Suppressor macrophage treated with lipopolysaccharide for 1 hour (primary cell): Measurements from ENCODE around the gene ROPN1L.
A peak's percentile ranks its signal among the peaks of the same experiment; 100 is the strongest.

Experiments
- DNase-seq, 3 donors: peaks; one replicate each; pipeline ENCODE4 v3.0.0-alpha.2; 2020 to 2022

Gene ROPN1L

DNA sequence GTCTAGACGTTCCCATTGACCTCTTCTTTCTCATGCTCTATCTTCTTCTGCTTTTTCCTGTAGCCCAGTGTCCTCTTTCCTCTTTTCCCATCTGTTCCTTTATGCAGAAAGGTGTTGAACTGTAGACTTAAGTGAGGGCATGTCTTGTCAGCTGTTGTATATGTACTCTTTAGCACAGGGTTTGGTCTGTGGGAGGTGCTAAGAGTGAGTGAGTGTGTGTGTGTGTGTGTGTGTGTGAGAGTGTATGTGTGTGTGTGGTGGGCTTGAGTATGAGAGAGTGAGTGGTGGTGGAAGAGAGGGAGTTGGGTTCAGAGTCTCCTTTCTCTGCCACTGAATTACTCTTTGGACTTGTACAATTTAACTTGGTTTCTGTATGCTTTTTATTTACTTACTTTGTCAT lies 10.3 kb upstream of the ROPN1L start:
- no peak for DNase-seq

DNA sequence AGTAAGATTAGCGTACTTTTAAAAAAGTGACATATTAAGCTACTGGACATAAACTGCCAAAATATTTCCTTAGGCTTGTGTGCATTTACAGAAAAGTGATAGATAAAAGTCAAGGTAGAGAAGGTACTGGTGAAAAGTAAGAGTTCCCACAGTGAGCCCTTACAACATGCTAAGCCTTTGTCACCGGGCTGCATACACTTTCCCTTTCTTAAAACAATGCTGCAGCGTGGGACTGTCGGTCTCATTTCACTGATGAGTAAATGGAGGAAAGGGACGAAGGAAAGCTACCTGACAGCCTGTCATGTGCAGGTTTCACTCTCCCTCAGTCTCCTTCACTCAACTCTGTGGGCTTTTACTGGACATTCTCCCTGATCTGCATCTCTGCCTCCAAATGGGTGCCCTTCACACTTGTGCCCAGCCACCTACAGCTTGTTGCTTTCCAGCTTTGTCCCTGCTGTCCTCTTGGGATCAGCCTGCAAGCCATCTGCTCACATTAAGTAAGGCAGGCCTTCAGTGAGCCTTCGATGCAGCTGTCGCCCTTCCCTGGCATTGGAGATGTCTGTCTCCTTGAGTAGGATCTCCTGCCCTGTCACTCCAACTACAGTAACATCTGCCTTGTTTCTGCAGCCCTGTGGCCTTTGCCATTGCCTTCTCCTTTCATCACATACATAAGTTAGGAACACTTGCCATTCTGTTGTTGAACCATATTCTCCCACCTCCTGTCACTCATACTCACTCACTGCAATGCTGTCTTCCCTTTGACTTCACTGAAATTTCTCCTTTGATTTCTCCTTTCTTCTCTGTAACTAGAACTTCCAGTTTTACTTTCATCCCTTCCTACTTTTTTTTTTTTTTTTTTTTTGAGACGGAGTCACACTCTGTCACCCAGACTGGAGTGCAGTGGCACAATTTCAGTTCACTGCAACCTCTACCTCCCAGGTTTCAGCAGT lies 9.3 kb upstream of the ROPN1L start:
- no peak for DNase-seq

DNA sequence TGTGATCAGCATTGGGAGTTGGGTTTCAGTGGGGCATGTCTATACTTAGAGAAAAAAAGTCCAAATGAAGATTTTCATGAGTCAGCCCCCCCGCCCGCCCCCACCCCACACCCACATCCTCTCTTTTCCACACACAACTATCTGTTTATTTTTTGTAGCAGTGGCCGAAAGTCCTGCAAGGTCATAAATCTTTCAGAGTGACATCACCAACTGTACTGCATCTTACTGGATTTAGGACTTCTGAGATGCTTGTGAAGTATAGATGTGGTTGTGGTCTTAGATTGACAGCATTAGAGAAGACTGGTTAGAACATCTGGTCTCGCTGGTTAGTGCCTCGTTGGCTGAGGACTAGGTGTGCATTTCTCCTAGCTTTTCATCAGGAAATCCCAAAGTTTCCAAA lies 7.3 kb upstream of the ROPN1L start:
- no peak for DNase-seq

DNA sequence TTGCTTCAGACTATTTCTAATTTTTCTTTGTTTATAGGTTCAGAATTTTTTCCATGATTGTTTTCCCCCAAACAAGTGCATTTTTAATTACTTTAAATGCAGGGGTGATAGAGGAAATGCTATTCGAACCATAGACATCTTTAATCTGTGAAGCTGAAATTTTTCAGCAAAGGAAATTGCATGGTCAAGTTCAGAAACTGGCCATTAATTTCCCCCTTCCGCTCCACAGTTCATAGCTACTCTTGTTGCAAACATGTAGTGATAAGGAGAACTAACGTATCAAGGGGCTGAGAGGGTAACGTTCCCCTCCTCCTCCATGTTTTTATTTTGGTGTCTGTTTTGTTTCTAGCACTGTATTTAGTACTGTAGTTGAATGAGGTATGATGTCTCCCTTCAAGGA lies 3.4 kb upstream of the ROPN1L start:
- no peak for DNase-seq

DNA sequence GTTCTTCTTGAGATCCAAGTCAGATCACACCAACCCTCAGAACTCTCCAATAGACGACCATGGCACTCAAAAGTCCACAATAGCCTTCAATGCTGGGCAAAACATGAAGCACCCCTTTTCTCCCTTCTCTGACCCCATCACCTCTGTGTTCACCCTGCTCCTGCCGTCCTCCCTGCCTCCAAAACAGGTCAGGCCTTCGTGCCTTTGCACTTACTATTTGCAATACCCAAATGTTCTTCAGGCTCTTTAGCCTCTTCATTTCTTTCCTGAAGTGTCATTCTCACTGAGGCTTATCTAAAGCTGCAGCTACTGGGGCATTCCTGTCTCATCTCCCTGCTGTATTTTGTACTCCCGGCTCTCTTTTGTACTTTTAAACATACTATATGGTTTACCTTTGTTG lies 2.0 kb upstream of the ROPN1L start:
- DNase-seq: no peak

DNA sequence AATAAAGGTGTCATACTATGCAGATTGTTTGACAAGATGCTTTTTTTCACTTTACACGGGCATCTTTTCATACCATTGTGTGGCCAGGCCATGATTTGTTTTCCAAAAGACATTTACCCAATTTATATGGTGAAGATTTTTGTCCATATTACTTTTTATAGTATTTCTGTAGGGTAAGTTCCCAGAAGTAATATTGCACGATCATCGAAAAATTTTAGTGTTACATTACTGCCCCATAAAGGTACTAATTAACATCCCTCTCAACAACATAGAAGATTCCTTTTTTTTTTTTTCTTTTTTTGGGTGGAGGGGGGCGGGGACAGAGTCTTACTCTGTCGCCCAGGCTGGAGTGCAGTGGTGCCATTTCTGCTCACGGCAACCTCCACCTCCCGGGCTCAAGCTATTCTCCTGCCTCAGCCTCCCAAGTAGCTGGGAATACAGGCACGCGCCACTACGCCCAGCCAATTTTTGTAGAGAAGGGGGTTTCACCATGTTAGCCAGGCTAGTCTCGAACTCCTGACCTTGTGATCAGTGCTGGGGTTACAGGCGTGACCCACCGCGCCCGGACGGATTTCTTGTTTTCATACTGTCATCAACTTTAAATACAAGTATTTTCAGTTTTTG lies 1.2 kb upstream of the ROPN1L start:
- DNase-seq: no peak

DNA sequence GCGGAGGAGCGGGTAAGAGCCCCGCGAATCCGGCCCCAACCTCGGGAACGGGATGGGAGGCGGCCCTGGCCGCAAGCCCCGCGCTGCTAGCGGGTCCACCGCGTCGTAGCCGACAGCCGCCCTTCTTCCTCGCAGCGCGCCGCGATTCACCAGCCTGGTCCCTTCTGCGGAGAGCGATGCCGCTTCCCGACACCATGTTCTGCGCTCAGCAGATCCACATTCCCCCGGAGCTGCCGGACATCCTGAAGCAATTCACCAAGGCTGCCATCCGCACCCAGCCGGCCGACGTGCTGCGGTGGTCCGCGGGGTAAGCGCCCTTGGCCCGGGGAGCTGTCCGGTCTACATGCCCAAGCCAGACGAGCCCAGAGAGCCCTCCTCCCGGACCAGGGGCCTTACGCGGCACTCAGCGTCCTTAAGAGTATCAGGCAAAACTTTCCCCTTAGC lies 335 bp downstream of the ROPN1L start:
- no peak for DNase-seq

DNA sequence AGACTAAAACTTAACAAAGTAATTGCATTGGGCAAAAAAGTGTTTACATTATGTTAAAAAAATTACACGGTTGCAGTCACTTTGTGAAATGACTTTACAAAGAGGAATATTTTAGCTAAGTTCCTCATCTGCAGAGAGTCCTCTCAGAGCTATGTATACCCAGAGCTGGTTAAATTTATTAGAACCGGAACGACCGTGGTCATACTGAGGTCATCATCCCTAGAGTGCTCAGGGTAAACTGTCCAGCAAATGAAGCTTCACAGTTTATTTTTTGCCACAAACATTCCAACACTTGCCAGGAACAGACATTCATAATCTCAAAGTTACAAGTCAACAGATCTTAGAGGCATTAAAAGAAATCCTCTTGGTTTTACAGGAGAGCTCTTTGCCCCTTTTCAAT lies 897 bp downstream of the ROPN1L start:
- DNase-seq: peak; percentile 75 to 89 (median 86)

DNA sequence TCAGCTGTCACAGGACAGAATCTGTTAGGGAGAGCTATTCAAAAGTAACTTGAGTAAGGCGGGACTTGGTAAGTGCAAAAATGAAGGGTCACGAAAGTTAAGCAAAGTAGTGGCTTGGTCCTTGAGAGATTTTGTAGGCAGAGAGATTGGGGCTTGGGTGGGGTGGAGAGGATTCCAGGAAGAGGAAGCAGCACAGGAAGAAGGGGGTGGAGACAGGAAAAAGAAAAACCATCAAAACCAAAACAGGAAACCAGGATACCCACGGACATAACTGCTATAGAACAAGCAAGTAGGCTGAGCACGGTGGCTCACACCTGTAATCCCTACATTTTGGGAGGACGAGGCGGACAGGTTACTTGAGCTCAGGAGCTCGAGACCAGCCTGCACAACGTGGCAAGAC lies 3.7 kb downstream of the ROPN1L start:
- DNase-seq: peak in 1 of 3 donors; percentile 24

DNA sequence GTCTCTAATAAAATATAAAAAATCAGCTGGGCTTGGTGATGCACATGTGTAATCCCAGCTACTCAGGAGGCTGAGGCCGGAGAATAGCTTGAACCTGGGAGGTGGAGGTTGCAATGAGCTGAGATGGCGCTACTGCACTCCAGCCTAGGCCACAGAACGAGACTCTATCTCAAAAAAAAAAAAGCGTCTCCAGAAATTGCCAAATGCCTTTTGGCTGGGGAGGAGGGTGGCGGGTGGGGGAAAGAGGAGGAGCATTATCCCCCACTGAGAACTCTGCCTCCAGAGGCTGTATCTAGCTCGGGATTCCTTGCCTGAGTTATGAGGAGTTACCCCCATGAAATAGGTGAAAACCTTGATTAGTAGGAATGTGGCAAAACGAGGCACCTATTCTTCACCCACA lies 4.8 kb downstream of the ROPN1L start:
- no peak for DNase-seq

DNA sequence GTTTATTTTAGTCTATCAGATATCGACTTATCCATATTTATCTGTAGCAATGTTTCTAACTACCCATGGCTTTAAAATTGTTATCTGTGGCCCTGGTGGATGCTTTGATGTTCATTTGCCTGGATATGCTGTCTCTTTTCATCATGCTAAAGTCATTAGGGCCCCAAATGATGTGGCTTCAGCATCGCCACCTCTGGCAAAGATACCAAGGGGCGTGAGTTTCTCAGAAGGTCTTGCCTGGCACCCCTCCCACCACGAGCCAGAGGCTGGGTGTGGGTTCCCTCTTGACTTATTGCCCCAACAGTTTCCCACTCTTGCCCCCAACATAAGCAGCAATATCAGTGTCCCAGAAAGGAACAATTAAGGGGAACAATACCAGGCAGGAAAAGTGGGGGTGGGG lies 5.4 kb downstream of the ROPN1L start:
- DNase-seq: no peak

DNA sequence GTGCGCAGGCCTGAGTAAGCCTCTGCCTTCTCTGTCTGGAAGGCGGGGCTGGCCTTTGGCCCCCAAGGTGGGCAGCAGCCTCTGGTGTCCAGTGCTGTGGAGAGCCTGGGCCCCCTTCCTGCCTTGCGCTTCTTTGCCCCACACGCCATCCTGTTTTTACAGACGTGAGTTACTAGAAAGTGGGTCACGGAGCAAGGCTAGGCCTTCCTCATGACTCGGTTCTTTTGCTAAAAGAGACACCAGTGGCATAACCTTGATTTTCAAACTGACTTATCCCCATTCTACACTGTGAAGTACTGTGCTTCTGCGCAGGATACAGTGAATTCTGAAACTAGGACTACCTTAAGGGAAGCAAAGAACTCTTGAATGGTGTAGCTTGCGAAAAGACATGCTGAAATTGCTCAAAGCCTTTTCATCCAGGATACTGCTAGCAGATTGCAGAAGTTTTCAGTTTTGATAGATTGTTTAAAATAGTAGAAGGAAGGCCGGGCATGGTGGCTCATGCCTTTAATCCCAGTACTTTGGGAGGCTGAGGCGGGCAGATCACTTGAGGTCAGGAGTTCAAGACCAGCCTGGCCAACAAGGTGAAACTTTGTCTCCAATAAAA lies 7.2 kb downstream of the ROPN1L start:
- DNase-seq: peak; percentile 17 to 61 (median 44)

DNA sequence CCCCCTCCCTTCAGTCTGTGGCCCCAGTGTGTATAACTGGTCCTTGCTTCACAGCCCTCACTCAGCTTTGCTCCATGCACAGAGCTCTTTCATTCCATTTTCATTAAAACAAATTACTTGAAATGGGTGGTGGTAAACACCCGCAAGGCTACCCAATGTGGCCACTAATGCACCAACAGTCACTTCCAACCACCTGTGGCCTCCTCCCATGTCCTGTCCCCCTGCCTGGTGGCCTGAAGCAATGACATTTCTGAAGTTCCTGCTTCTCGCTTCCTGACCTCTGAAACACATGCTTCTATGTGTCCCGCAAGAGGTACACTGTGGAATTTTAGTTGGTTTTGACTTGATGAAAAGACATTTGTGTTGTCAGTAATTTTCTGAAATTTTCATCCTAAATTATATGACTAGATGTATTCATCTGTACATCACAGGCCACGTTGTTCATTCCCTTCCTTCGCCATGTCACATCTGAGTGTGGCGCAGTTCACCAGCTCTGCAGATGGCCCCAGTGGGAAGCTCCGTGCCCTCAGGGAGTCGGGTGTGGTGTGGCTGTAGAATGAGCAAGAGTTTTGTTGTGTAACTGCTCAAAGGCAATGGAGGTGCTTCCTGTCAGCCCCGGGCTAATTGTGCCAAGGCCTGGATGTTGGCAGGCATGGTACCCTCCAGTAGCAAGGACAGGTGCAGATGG lies 9.6 kb downstream of the ROPN1L start:
- DNase-seq: peak; percentile 42 to 55 (median 46)

DNA sequence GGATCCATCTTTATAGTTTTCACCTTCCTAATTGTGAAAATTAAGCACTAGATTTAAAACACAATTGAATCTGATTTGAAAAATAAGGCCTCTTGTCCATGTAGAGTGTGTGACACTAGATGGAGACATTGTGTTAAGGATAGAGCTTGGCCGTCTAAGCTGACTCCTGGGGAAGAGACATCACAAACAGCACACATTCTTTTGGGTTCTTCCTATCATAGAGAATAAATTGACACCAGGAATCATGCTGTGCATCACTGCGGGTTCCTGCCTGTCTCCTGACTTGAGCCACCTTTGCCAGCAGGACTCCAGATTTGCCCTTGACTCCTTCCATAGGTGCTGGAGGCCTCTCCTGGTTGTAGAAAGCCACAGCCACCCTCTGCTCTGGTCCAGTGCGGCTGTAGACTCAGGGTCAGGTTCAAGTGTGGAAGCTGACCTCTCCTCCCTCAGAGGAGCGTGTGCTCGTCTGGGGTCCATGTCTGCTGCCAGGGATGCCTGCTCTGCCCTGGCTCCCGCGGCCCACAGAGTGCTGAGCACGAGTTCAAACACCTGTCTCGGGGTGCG lies 11.2 kb downstream of the ROPN1L start:
- DNase-seq: peak; percentile 73 to 86 (median 83)

DNA sequence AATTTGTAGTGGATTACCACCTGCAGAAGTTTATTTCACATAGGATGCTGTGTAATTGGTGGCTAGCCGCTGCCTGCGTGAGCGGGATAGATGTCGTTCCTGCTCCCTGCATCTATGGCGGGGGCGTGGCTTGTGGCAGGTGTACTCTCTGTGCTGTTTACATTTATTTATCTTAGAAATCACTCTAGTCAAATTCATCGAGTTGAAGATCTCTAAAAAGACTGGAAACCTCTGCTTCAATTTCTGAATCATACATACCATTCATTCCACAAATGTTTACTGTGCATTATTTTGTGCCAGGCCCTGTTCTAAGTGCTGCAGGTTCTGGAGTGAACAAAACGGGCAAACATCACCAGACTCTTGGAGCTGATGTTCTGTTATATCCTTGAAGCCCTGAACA lies 11.9 kb downstream of the ROPN1L start:
- no peak for DNase-seq

DNA sequence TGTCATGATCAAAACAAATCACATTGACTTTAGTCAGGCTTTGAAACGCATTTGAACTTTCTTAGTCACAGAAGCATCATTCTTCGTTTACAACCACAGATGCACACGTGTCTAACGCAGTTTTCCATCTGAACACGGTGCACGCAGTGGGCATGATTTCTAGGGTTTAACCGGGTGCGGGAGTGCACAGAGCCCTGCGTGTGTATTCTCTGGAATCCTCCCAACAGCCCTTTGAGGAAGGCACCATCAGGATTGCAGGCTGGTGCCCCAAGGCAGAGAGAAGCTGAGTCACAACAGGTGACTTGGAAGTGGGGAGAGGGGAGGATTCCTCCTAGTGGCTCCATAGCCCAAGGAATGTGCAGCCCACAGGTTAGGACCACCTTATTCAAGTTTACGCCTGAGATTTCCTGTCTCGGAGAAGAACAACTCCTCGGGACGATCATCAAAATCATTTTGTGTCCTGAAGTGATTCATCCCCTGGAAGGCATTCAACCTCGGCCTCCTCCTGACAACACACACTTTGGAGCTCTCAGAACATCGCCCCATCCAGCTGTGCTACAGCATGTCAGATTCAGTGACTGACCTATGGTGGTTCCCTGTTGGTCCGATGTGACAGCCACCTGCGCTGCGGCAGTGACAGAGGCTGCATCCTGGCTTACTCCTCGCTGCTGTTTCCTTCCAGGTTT lies 13.1 kb downstream of the ROPN1L start:
- DNase-seq: no peak

DNA sequence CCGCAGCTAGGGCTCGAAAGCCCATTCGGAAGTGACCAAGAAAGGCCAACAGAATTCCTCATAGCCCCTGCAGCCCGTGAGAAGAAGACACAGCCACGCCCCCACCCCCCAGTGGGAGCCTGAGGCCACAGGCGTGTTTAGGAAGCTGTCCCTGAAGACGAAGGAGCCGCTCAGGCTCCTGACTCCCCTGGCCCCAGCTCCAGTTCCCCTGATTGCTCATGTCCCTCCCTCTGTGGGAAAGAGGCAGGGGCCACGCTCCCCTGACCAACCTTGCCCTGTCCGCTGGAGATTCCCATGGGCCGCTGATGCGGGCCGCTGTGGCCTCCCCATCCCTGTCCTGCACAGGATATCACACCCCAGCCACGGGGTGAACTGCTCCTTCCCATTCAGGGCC lies 13.6 kb downstream of the ROPN1L start:
- no peak for DNase-seq

DNA sequence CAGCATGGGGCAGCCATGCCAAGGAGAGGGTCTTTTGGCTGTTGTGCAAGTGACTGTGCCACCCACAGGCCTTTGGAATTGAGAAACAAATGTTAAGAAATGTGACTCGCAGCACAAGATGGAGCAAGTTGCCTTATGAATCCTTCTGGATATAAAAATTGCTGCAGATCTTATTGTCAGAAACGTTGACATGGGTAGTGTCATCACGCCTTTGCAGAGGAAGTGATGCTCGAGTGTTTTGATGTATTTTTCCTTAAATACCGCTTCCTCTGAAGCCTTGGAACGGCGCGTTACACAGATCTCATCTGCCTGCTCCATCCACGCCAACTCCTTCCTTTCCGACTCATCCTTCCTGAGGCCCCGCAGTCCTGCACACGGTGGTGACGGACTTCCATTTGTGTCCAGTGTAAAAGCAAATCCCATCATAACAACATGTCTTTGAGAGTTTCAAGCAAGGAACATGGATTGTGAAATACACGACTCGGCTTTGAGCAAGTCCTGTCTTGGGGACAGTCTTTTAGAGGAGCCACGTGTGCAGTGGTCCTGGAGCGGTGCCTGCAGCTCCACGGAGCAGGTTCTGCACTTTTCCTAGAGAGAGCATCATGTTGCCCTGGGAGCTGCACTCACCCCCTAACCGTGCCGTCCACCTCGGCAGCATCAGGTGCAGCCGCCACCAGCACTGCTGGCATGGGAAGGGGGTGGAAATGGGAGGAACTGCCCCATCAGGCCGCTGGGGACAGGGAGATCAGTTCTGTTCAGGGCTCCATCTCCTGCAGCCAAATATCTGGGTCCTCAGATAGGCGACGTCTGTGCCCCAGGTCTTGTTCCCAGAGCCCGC lies 15.1 kb downstream of the ROPN1L start:
- DNase-seq: peak; percentile 75 to 91 (median 79)

DNA sequence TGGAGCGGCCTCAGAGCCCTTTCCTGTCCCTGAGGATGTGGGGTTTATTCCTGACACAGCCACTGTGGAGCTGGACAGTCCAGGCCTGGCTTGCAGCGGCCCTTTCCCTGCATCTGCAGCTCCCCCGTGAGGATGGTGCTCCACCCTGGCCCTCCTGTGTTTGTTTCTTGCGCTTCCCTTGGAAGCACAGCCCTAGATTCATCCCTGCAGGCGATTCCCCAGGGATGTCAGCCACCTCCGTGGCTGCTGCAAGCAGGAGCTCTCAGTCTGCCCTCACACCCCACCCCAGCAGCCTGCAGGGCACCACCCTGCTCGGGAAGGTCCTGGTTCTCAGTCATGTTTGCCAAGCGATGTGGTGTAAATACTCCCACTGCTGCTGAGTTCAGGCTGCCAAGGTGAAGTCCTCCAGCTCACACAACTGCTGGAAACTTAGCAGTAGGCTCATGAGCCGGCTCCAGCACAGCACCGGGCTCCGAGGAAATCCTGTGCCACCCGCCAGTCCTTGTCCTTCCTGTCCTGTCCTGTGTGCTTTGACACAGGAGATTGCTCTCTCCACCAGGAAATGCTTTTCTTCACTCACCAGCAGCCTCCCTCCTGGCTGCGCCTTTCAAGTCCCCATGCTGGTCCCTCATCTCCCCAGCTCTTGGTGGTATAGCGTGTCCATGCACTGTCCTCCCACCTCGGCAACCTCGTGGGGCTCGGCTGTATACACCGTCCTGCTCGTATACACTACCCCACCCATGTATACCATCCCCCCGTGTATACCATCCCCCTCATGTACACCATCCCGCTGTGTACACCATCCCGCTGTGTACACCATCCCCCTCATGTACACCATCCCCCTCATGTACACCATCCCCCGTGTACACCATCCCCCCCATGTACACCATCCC lies 16.2 kb downstream of the ROPN1L start:
- DNase-seq: no peak
